Central memory CD8-positive, alpha-beta T cell (primary cell): ENCODE results near the gene NCKAP1.
"Not testable (repeated sequence)": the region's sequence is repeated elsewhere in the genome, so short reads cannot be mapped to it uniquely, and the experiment has no call there.

Experiments
- ATAC-seq: fragments of 150-1000 bp; cut with Tn5 transposase; replicated peaks from 2 replicates; pipeline ENCODE4 v1.10.0; 2022; ENCODE audit warnings: mild to moderate bottlenecking, moderate FRiP score, moderate number of reproducible peaks; ENCODE audit not compliant: poor library complexity, severe bottlenecking; ENCODE audit errors: extremely low read depth
- DNase-seq, 2 donors: peaks; one replicate each; pipeline ENCODE4 v3.0.0; 2021; ENCODE audit warnings: low spot score in 2 of 2
- H3K27ac Mint-ChIP-seq: one replicate; pipeline ENCODE4 v1.8.0; 2022; ENCODE audit warnings: low read depth, mild to moderate bottlenecking, moderate library complexity, mixed read lengths
- H3K27me3 Mint-ChIP-seq: one replicate; pipeline ENCODE4 v1.8.0; 2022; ENCODE audit warnings: mixed read lengths
- H3K36me3 Mint-ChIP-seq: one replicate; pipeline ENCODE4 v1.8.0; 2022; ENCODE audit warnings: mild to moderate bottlenecking, moderate library complexity, mixed read lengths; ENCODE audit not compliant: insufficient read depth
- H3K4me1 Mint-ChIP-seq: one replicate; pipeline ENCODE4 v1.8.0; 2022; ENCODE audit warnings: mixed read lengths
- H3K4me3 Mint-ChIP-seq: one replicate; pipeline ENCODE4 v1.8.0; 2022; ENCODE audit warnings: mild to moderate bottlenecking, moderate library complexity, mixed read lengths
- H3K9me3 Mint-ChIP-seq: one replicate; pipeline ENCODE4 v1.8.0; 2022; ENCODE audit warnings: mixed read lengths

Gene NCKAP1

GRCh38 chr2:183031911-183032794, 6.1 kb downstream of the NCKAP1 start:
- no peak for ATAC-seq
- H3K36me3 Mint-ChIP-seq, result peaks cover 5% of the 10 kb centered on the region
- H3K4me3 Mint-ChIP-seq, result no peak overlapping the region
- DNase-seq, result no peak
- H3K27ac Mint-ChIP-seq, result no peak overlapping the region
- peaks cover 14% of the 10 kb centered on the region for H3K27me3 Mint-ChIP-seq
- no peaks in the 10 kb centered on the region for H3K9me3 Mint-ChIP-seq
- peaks cover 19% of the 10 kb centered on the region for H3K4me1 Mint-ChIP-seq

GRCh38 chr2:183029219-183029618, 9.0 kb downstream of the NCKAP1 start:
- no peak for ATAC-seq
- Mint-ChIP-seq H3K4me1 (no peaks in the 10 kb centered on the region), H3K27ac (no peak overlapping the region), H3K27me3 (peaks cover 14% of the 10 kb centered on the region), H3K9me3 (no peaks in the 10 kb centered on the region), H3K4me3 (no peak overlapping the region), H3K36me3 (no peaks in the 10 kb centered on the region)
- no peak for DNase-seq

GRCh38 chr2:183028108-183028507, 10.1 kb downstream of the NCKAP1 start:
- Mint-ChIP-seq H3K9me3 (no peaks in the 10 kb centered on the region), H3K36me3 (no peaks in the 10 kb centered on the region), H3K27ac (no peak overlapping the region), H3K4me3 (no peak overlapping the region), H3K4me1 (no peaks in the 10 kb centered on the region), H3K27me3 (peaks cover 14% of the 10 kb centered on the region)
- ATAC-seq (no peak), DNase-seq (no peak)

- Mint-ChIP-seq H3K4me1 (no peaks in the 10 kb centered on the region), H3K36me3 (peaks cover 2% of the 10 kb centered on the region), H3K27ac (no peak overlapping the region), H3K9me3 (no peaks in the 10 kb centered on the region), H3K27me3 (peaks cover 14% of the 10 kb centered on the region), H3K4me3 (no peak overlapping the region)
- DNase-seq (no peak), ATAC-seq (no peak)
Observed at GRCh38 chr2:183027443-183027842, 10.8 kb downstream of the NCKAP1 start.

- H3K27ac Mint-ChIP-seq, result no peak overlapping the region
- peaks cover 2% of the 10 kb centered on the region for H3K36me3 Mint-ChIP-seq
- no peak overlapping the region for H3K4me3 Mint-ChIP-seq
- DNase-seq, result no peak
- H3K4me1 Mint-ChIP-seq, result no peaks in the 10 kb centered on the region
- H3K9me3 Mint-ChIP-seq, result no peaks in the 10 kb centered on the region
- H3K27me3 Mint-ChIP-seq, result peaks cover 14% of the 10 kb centered on the region
- no peak for ATAC-seq
Observed at GRCh38 chr2:183026424-183026823, 11.8 kb downstream of the NCKAP1 start.

- Mint-ChIP-seq H3K27ac (no peak overlapping the region), H3K36me3 (peaks cover 2% of the 10 kb centered on the region), H3K9me3 (no peaks in the 10 kb centered on the region), H3K27me3 (peaks cover 14% of the 10 kb centered on the region), H3K4me1 (no peaks in the 10 kb centered on the region), H3K4me3 (no peak overlapping the region)
- ATAC-seq, result no peak
- no peak for DNase-seq
Observed at GRCh38 chr2:183025993-183026392, 12.3 kb downstream of the NCKAP1 start.

- Mint-ChIP-seq H3K36me3 (peaks cover 2% of the 10 kb centered on the region), H3K4me1 (no peaks in the 10 kb centered on the region), H3K27me3 (peaks cover 5% of the 10 kb centered on the region), H3K9me3 (no peaks in the 10 kb centered on the region), H3K4me3 (no peak overlapping the region), H3K27ac (no peak overlapping the region)
- no peak for DNase-seq
- no peak for ATAC-seq
Observed at GRCh38 chr2:183024339-183025095, 13.7 kb downstream of the NCKAP1 start.

GRCh38 chr2:183022711-183023110, 15.5 kb downstream of the NCKAP1 start:
- H3K27ac Mint-ChIP-seq, result no peak overlapping the region
- H3K27me3 Mint-ChIP-seq, result no peaks in the 10 kb centered on the region
- no peak overlapping the region for H3K4me3 Mint-ChIP-seq
- H3K4me1 Mint-ChIP-seq, result no peaks in the 10 kb centered on the region
- DNase-seq, result no peak
- H3K9me3 Mint-ChIP-seq, result no peaks in the 10 kb centered on the region
- peaks cover 2% of the 10 kb centered on the region for H3K36me3 Mint-ChIP-seq
- no peak for ATAC-seq

GRCh38 chr2:183021613-183022012, 16.6 kb downstream of the NCKAP1 start:
- Mint-ChIP-seq H3K36me3 (peaks cover 2% of the 10 kb centered on the region), H3K27me3 (no peaks in the 10 kb centered on the region), H3K4me1 (no peaks in the 10 kb centered on the region), H3K9me3 (no peaks in the 10 kb centered on the region), H3K27ac (no peak overlapping the region), H3K4me3 (no peak overlapping the region)
- DNase-seq (no peak), ATAC-seq (no peak)

GRCh38 chr2:183019718-183020442, 18.4 kb downstream of the NCKAP1 start:
- no peak for ATAC-seq
- peaks cover 2% of the 10 kb centered on the region for H3K36me3 Mint-ChIP-seq

GRCh38 chr2:183017845-183018244, 20.4 kb downstream of the NCKAP1 start:
- not testable (repeated sequence) for DNase-seq, H3K9me3 Mint-ChIP-seq, ATAC-seq, H3K36me3 Mint-ChIP-seq, H3K27me3 Mint-ChIP-seq, H3K4me3 Mint-ChIP-seq, H3K4me1 Mint-ChIP-seq, H3K27ac Mint-ChIP-seq

More at GRCh38 chr2:183019718-183020442, 18.4 kb downstream of the NCKAP1 start:
- Mint-ChIP-seq H3K27me3 (no peaks in the 10 kb centered on the region), H3K4me3 (no peak overlapping the region), H3K4me1 (no peaks in the 10 kb centered on the region), H3K9me3 (no peaks in the 10 kb centered on the region), H3K27ac (no peak overlapping the region)
- DNase-seq, result no peak

GRCh38 chr2:183014005-183014404, 24.3 kb downstream of the NCKAP1 start:
- Mint-ChIP-seq H3K4me1 (no peaks in the 10 kb centered on the region), H3K36me3 (peaks cover 2% of the 10 kb centered on the region), H3K27ac (no peak overlapping the region), H3K4me3 (no peak overlapping the region), H3K27me3 (no peaks in the 10 kb centered on the region), H3K9me3 (no peaks in the 10 kb centered on the region)
- ATAC-seq, result no peak
- no peak for DNase-seq
